Duodenal mucosa (tissue), 2 donors: ENCODE results near the gene RBM20.

Experiments used
- H3K27ac ChIP-seq: one replicate; pipeline ENCODE4 v1.7.0; 2013; ENCODE audit warnings: low read depth, low read length
- H3K27me3 ChIP-seq, 2 donors: one replicate each; pipeline ENCODE4 v1.7.0; 2013; ENCODE audit warnings: low read length in 2 of 2, control low read depth in 1 of 2; ENCODE audit not compliant: insufficient read depth in 2 of 2, control insufficient read depth in 1 of 2
- H3K36me3 ChIP-seq, 2 donors: one replicate each; pipeline ENCODE4 v1.7.0; 2013; ENCODE audit warnings: low read length in 2 of 2, control low read depth in 1 of 2; ENCODE audit not compliant: insufficient read depth in 2 of 2, control insufficient read depth in 1 of 2
- H3K4me1 ChIP-seq, 2 donors: one replicate each; pipeline ENCODE4 v1.7.0; 2013; ENCODE audit warnings: low read length in 2 of 2, control low read depth in 1 of 2; ENCODE audit not compliant: insufficient read depth in 2 of 2, control insufficient read depth in 1 of 2
- H3K4me3 ChIP-seq, 2 donors: one replicate each; pipeline ENCODE4 v1.7.0; 2013; ENCODE audit warnings: low read length in 2 of 2, low read depth in 1 of 2
- H3K9ac ChIP-seq, 2 donors: one replicate each; pipeline ENCODE4 v1.7.0; 2013; ENCODE audit warnings: low read length in 2 of 2, low read depth in 1 of 2
- H3K9me3 ChIP-seq, 2 donors: one replicate each; pipeline ENCODE4 v1.7.0; 2013; ENCODE audit warnings: low read length in 2 of 2, control low read depth in 1 of 2; ENCODE audit not compliant: control insufficient read depth in 1 of 2

The RBM20 gene

DNA sequence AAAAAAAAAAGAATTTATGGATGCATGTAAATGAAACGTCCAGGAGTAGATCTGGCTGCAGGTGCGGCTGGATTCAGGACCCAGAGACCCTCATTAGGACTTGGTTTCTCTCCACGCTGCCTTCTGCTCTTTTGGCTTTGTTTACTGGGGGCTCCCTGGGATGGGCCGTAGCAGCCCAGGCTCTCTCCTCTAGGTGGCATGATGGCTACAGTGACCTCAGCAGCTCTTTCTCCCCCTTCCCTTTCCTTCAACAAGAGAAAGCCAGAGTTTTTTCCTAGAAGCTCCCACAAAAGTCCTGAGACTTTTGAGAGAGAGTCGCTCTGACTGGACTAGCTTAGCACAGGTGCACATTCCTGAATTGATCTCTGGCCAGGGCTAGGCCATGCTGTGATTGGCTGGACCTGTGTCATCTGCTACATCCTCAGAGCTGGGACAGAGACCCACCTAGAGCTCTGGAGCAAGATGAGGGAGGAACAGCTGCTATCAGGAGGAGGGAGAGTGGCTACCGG is 159.7 kb downstream of the RBM20 start:
- Histone ChIP-seq H3K27ac (peak overlapping the region; percentile 22), H3K4me3 (peak overlapping the region; percentile 30 to 51), H3K36me3 (no peaks in the 10 kb centered on the region), H3K4me1 (peaks cover 39 to 48% of the 10 kb centered on the region in 2 donors), H3K9ac (peak overlapping the region in 1 of 2 donors; percentile 48), H3K9me3 (no peaks in the 10 kb centered on the region), H3K27me3 (no peaks in the 10 kb centered on the region)

DNA sequence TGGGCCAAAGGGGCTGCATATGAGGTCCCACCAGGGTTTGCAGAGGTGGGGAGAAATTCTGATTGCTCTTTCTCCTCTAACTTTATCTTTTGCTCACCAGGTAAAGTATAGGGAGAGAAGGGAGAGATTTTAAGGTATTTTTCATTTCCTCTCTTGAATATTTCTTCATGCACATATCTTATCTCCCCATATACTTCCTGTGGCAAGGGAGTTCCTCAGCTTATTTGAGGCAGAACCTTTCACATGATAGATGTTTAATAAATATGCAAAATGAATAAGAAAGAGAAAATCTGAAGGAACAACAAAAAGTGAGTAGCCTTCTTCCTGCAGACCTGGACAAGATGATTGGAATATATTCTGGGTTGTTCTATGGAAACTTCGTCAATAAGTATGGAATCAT is 160.2 kb downstream of the RBM20 start:
- Histone ChIP-seq H3K9me3 (no peaks in the 10 kb centered on the region), H3K27ac (peak overlapping the region; percentile 22), H3K4me1 (peaks cover 39 to 48% of the 10 kb centered on the region in 2 donors), H3K4me3 (peak overlapping the region; percentile 30 to 51), H3K36me3 (no peaks in the 10 kb centered on the region), H3K9ac (peak overlapping the region in 1 of 2 donors; percentile 48), H3K27me3 (no peaks in the 10 kb centered on the region)

DNA sequence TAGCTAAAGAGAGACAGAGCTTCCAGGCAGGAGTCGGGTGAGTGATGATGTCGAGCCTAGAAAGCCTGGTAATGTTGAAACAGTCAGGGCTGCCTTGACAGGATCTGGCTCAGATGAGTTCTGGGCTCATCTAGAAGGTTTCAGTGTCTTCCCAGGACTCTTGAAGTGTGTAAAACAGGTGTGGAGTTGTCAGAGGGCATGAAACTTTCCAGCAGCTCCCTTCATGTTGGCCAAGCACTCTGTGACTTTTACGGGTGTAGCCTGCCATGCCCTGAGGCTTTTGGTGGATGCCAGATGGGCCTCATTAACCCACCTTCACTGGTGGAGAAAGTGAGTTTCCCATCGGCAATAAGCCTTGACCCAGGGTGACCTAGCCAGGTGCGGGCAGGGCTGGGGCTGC is 161.2 kb downstream of the RBM20 start:
- Histone ChIP-seq H3K36me3 (no peaks in the 10 kb centered on the region), H3K9ac (peak overlapping the region in 1 of 2 donors; percentile 7), H3K4me3 (no peak overlapping the region), H3K27ac (no peak overlapping the region), H3K4me1 (peaks cover 39 to 48% of the 10 kb centered on the region in 2 donors), H3K9me3 (no peaks in the 10 kb centered on the region), H3K27me3 (no peaks in the 10 kb centered on the region)

DNA sequence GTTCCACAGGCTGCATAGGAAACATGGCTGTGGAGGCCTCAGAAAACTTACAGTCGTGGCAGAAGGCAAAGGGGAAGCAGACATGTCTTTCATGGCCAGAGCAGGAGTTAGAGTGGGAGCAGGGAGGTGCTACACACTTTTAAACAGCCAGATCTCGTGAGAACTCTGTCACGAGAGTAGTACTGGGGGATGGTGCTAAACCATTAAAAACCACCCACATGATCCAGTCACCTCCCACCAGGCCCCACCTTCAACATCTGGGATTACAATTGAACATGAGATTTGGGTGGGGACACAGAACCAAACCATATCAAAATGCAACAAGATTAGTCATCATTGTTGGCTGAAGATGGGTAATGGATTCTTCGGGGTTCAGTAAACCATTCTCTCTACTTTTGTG is 162.2 kb downstream of the RBM20 start:
- Histone ChIP-seq H3K36me3 (no peaks in the 10 kb centered on the region), H3K4me3 (no peak overlapping the region), H3K9me3 (no peaks in the 10 kb centered on the region), H3K27me3 (no peaks in the 10 kb centered on the region), H3K27ac (no peak overlapping the region), H3K9ac (no peak overlapping the region), H3K4me1 (peaks cover 39 to 48% of the 10 kb centered on the region in 2 donors)

DNA sequence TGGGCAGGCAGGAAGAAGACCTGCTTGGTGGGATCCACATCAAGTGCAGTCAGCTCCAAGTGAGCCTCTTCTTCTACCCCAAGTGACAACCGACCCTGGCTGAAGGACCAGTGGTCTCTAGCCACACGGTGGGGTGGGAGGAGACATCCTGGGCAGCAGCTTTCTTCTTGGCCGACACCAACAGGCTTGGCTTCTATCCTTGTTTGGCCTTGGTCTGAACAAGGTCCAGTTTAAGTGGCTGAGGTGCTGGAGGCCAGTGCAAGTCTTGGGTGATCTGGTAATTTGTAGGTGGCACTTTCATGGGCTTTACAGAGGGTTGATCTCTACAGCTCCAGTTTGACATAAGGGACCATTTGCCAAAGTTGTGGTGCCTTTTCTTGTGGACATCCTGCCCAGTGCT is 164.0 kb downstream of the RBM20 start:
- no peak overlapping the region for H3K4me3 ChIP-seq
- H3K27ac ChIP-seq: no peak overlapping the region
- no peaks in the 10 kb centered on the region for H3K36me3 ChIP-seq
- H3K9ac ChIP-seq: no peak overlapping the region
- H3K4me1 ChIP-seq: peaks cover 30 to 41% of the 10 kb centered on the region in 2 donors
- H3K9me3 ChIP-seq: no peaks in the 10 kb centered on the region
- no peaks in the 10 kb centered on the region for H3K27me3 ChIP-seq

DNA sequence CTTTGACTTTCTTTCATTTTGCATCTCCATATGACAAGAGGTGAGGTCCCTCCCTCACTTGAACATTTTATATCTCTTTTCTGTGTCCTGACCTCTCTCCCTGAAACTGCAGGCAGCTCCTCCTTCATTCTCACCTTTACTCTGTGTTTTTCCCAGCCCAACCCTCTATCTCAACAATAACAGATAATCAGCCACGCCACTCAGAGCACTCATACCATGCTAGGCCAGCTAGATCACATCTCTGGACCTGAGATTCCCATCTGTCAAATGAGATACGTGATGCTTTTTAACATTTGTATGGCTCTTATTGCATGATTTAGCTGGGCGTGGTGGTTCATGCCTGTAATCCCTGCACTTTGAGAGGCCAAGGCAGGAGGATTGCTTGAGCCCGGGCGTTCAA is 164.5 kb downstream of the RBM20 start:
- peaks cover 27 to 36% of the 10 kb centered on the region in 2 donors for H3K4me1 ChIP-seq

DNA sequence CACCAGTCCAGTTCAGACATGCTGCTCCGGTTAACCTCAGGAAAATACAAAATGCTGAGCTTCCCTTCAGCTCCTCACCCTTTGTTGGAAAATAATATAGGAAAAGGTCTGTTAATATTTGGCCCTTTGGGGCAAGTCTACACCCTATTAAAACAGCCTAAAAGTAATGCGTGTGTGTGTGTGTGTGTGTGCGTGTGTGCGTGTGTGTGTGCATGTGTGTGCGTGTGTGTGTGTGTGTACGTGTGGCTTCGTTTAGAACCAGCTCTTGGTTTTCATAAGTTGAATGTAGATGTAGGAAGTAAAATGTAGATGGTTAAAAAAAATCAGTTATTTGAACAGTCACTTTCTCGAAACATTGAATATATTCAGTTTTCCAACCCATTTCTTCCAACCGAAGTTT is 166.5 kb downstream of the RBM20 start:
- no peaks in the 10 kb centered on the region for H3K9me3 ChIP-seq
- no peaks in the 10 kb centered on the region for H3K27me3 ChIP-seq
- no peak overlapping the region for H3K4me3 ChIP-seq
- H3K4me1 ChIP-seq: peaks cover 17 to 27% of the 10 kb centered on the region in 2 donors
- H3K27ac ChIP-seq: no peak overlapping the region
- H3K9ac ChIP-seq: no peak overlapping the region
- H3K36me3 ChIP-seq: no peaks in the 10 kb centered on the region

More for the DNA sequence above, 164.5 kb downstream of the RBM20 start:
- no peaks in the 10 kb centered on the region for H3K36me3 ChIP-seq
- H3K27ac ChIP-seq: no peak overlapping the region
- no peaks in the 10 kb centered on the region for H3K27me3 ChIP-seq
- no peak overlapping the region for H3K9ac ChIP-seq
- H3K9me3 ChIP-seq: no peaks in the 10 kb centered on the region
- H3K4me3 ChIP-seq: no peak overlapping the region

DNA sequence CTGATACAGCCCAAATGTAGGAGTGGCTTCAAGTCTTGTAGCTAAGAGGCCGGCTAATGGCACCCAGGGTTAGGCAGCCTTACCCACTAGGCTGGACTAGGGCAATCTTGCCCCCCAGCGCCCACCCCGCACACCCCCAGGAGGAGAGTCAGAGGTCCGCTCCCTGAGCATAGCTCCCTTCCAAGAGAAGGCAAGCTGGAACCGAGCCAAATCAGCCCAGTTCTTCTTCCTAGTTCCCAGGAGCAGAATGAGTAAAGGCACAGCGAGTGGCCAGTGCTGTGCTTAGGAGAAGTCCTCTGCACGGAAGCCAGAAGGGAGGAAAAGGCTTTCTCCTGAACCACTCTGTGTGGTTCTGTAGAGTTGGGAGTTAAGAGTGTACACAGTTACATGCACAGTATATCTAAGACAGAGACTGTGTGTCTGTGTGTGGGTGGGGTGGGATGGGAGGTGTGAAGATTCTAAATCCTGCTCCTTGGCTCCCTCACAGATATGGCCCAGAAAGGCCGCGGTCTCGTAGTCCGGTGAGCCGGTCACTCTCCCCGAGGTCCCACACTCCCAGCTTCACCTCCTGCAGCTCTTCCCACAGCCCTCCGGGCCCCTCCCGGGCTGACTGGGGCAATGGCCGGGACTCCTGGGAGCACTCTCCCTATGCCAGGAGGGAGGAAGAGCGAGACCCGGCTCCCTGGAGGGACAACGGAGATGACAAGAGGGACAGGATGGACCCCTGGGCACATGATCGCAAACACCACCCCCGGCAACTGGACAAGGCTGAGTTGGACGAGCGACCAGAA is 167.8 kb downstream of the RBM20 start:
- no peaks in the 10 kb centered on the region for H3K9me3 ChIP-seq
- H3K36me3 ChIP-seq: no peaks in the 10 kb centered on the region
- H3K9ac ChIP-seq: no peak overlapping the region
- H3K27me3 ChIP-seq: no peaks in the 10 kb centered on the region
- peaks cover 16 to 27% of the 10 kb centered on the region in 2 donors for H3K4me1 ChIP-seq
- H3K4me3 ChIP-seq: no peak overlapping the region
- no peak overlapping the region for H3K27ac ChIP-seq

DNA sequence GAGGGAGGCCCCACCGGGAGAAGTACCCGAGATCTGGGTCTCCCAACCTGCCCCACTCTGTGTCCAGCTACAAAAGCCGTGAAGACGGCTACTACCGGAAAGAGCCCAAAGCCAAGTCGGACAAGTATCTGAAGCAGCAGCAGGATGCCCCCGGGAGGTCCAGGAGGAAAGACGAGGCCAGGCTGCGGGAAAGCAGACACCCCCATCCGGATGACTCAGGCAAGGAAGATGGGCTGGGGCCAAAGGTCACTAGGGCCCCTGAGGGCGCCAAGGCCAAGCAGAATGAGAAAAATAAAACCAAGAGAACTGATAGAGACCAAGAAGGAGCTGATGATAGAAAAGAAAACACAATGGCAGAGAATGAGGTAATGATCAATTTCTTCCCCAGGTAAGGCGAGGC is 168.4 kb downstream of the RBM20 start:
- H3K4me1 ChIP-seq: peaks cover 16 to 32% of the 10 kb centered on the region in 2 donors
- no peaks in the 10 kb centered on the region for H3K9me3 ChIP-seq
- H3K27me3 ChIP-seq: no peaks in the 10 kb centered on the region
- no peak overlapping the region for H3K9ac ChIP-seq
- H3K27ac ChIP-seq: no peak overlapping the region
- H3K36me3 ChIP-seq: no peaks in the 10 kb centered on the region
- no peak overlapping the region for H3K4me3 ChIP-seq

DNA sequence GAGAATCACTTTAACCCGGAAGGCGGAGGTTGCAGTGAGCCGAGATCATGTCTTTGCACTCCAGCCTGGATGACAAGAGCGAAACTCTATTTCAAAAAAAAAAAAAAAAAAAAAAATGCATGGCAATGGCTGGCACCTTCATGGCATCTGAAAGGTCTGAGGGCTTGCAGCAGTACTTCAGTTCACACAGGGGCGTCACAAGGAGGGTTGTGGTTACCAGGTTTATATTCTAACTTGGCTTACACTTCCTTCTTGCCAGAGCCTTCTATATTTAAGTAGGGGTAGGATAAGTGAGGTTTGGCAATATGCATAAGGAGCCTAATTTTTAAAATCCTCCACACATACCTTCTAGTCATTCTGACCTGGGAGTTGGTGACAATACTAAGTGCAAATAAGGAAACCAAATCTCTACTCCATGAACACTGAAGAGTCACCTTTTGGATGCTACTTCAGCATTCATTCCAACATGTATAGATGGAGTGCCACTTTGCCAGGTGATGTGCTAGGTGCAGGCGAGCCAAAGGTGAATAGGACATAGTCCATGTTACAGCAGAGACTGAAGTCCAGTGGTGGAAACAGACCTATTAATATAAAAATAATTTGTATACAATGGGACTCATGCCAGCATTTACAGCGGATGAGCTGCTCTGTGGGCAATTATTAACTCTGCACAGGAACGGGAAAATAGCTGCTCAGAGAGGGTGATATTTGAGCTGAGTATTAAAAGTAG is 169.8 kb downstream of the RBM20 start:
- peaks cover 14 to 32% of the 10 kb centered on the region in 2 donors for H3K4me1 ChIP-seq
- H3K27ac ChIP-seq: no peak overlapping the region
- H3K27me3 ChIP-seq: no peaks in the 10 kb centered on the region
- H3K9me3 ChIP-seq: no peaks in the 10 kb centered on the region
- no peaks in the 10 kb centered on the region for H3K36me3 ChIP-seq
- H3K9ac ChIP-seq: no peak overlapping the region
- H3K4me3 ChIP-seq: no peak overlapping the region
